ENCODE measurements around the gene COQ8B. TPM values are rescaled to one million over a fixed set of nuclear protein-coding genes. Genes with fewer than 3 reads are reported as not detected.

The COQ8B gene
- total RNA-seq, 1 donor from 2014 or later = 29.7 TPM

DNA sequence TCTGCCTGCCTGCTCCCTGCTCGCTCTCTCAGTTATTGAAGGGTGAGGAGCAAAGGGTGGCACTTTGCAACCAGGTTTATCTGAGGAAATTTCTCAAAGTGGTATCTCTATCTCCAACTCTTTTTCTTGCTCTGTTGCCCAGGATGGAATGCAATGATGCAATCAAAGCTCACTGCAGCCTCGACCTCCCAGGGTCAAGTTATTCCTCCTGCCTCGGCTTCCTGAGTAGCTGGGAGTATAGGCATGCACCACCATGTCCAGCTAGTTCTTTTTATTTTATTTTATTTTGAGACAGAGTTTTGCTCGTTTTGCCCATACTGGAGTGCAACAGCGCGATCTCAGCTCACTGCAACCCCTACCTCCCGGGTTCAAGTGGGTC lies 28.7 kb upstream of the COQ8B start:
- Mint-ChIP-seq H3K4me1 (ENCODE audit: low read depth) (peaks cover 39% of the 10 kb centered on the region), H3K4me3 (ENCODE audit: unreplicated experiment) (peak overlapping the region; percentile 42), H3K9me3 (ENCODE audit: low read depth) (no peaks in the 10 kb centered on the region), H3K27ac (ENCODE audit: unreplicated experiment) (peak overlapping the region; percentile 96), H3K36me3 (ENCODE audit: low read depth) (no peaks in the 10 kb centered on the region), H3K27me3 (ENCODE audit: low read depth) (no peaks in the 10 kb centered on the region)
- no peak for TF ChIP-seq CTCF (IDR thresholded peaks at IDR 0.05)
- DNase-seq (ENCODE audit: low spot score) = no peak

DNA sequence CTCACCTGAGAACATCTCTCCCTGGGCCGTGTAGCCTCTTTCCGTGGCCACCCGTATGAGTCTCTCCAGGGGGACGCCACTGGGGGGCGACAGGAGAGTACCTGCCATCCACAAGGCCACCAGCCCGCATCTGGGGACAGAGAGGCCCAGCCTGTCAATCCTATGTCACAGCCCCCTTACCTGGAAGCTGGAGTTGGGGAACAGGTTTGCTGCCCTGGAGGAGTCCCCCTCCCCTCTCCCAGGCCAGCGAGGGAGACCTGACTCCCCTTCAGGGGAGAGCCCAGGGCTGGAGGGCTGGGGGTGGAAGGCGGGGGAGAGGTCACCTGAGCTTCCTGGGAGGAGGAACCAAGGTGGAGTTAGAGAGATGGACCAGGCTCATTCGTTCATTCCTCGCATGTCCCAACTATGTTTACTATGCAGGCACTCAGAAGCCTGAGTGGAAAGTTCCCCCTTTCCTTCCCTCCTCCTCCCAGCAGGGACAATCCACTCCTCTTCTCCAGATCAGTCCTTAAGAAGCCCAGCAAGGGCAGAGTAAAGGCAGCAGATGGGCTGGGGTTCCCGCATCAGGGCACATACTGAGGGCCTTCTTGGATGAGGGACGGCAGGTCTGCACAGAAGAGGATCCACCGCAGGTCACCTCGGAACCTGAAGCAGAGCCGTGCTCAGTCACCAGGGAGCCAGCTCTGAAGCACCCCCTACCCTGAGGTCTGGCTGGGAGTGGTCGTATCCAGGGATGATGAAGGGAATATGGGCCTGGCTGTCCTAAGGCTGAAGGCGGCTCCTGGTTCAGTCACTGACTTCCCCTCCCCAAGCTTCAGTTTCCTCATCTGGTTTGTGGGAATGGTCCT lies 28.1 kb upstream of the COQ8B start:
- no peaks in the 10 kb centered on the region for H3K36me3 Mint-ChIP-seq (ENCODE audit: low read depth)
- H3K27me3 Mint-ChIP-seq (ENCODE audit: low read depth) = no peaks in the 10 kb centered on the region
- H3K4me1 Mint-ChIP-seq (ENCODE audit: low read depth) = peaks cover 33% of the 10 kb centered on the region
- peak overlapping the region; percentile 96 for H3K27ac Mint-ChIP-seq (ENCODE audit: unreplicated experiment)
- H3K9me3 Mint-ChIP-seq (ENCODE audit: low read depth) = no peaks in the 10 kb centered on the region
- no peak for DNase-seq (ENCODE audit: low spot score)
- H3K4me3 Mint-ChIP-seq (ENCODE audit: unreplicated experiment) = peak overlapping the region; percentile 42
- TF ChIP-seq CTCF (IDR thresholded peaks at IDR 0.05) = no peak

- Mint-ChIP-seq H3K9me3 (ENCODE audit: low read depth) (no peaks in the 10 kb centered on the region), H3K4me3 (ENCODE audit: unreplicated experiment) (no peak overlapping the region), H3K27ac (ENCODE audit: unreplicated experiment) (no peak overlapping the region), H3K27me3 (ENCODE audit: low read depth) (no peaks in the 10 kb centered on the region), H3K4me1 (ENCODE audit: low read depth) (peaks cover 26% of the 10 kb centered on the region), H3K36me3 (ENCODE audit: low read depth) (peaks cover 2% of the 10 kb centered on the region)
- no peak for TF ChIP-seq CTCF (IDR thresholded peaks at IDR 0.05)
- DNase-seq (ENCODE audit: low spot score) = no peak
These were observed 27.2 kb upstream of the COQ8B start for GRCh38 chr19:40743926-40744325.

- no peak overlapping the region for H3K4me3 Mint-ChIP-seq (ENCODE audit: unreplicated experiment)
- no peaks in the 10 kb centered on the region for H3K9me3 Mint-ChIP-seq (ENCODE audit: low read depth)
- H3K4me1 Mint-ChIP-seq (ENCODE audit: low read depth) = peaks cover 19% of the 10 kb centered on the region
- H3K36me3 Mint-ChIP-seq (ENCODE audit: low read depth) = peaks cover 5% of the 10 kb centered on the region
- H3K27ac Mint-ChIP-seq (ENCODE audit: unreplicated experiment) = peak overlapping the region; percentile 59
- DNase-seq (ENCODE audit: low spot score) = no peak
- TF ChIP-seq CTCF (IDR thresholded peaks at IDR 0.05) = no peak
- no peaks in the 10 kb centered on the region for H3K27me3 Mint-ChIP-seq (ENCODE audit: low read depth)
These were observed 26.2 kb upstream of the COQ8B start for GRCh38 chr19:40742886-40743285.

GRCh38 chr19:40742477-40742876 lies 25.8 kb upstream of the COQ8B start:
- Mint-ChIP-seq H3K27me3 (ENCODE audit: low read depth) (no peaks in the 10 kb centered on the region), H3K4me3 (ENCODE audit: unreplicated experiment) (no peak overlapping the region), H3K9me3 (ENCODE audit: low read depth) (no peaks in the 10 kb centered on the region), H3K4me1 (ENCODE audit: low read depth) (peaks cover 19% of the 10 kb centered on the region), H3K36me3 (ENCODE audit: low read depth) (peaks cover 7% of the 10 kb centered on the region), H3K27ac (ENCODE audit: unreplicated experiment) (no peak overlapping the region)
- DNase-seq (ENCODE audit: low spot score) = no peak
- no peak for TF ChIP-seq CTCF (IDR thresholded peaks at IDR 0.05)

Data from chondrocyte (in vitro differentiated cells).